HL-60 (cell line): Measurements from ENCODE around the gene ERC2.

ENCODE experiments used
- GABPA ChIP-seq: IDR thresholded peaks from 2 replicates; pipeline ENCODE4 v1.6.1; 2012; ENCODE audit warnings: low read depth
- POLR2AphosphoS5 ChIP-seq: IDR thresholded peaks from 2 replicates; pipeline ENCODE4 v1.6.1; 2012; ENCODE audit warnings: low read depth
- REST ChIP-seq: IDR thresholded peaks from 2 replicates; pipeline ENCODE4 v1.6.1; 2012; ENCODE audit warnings: low read depth; ENCODE audit not compliant: insufficient replicate concordance
- SPI1 ChIP-seq: IDR thresholded peaks from 2 replicates; pipeline ENCODE4 v1.6.1; 2012; ENCODE audit warnings: low read depth, mild to moderate bottlenecking, borderline replicate concordance
- TF ChIP-seq, protein P1 (sequence below): IDR thresholded peaks from one replicate; pipeline ENCODE4 v1.5.1; 2011; ENCODE audit warnings: low read length, control low read depth, inconsistent platforms; ENCODE audit not compliant: insufficient read depth

DNA sequence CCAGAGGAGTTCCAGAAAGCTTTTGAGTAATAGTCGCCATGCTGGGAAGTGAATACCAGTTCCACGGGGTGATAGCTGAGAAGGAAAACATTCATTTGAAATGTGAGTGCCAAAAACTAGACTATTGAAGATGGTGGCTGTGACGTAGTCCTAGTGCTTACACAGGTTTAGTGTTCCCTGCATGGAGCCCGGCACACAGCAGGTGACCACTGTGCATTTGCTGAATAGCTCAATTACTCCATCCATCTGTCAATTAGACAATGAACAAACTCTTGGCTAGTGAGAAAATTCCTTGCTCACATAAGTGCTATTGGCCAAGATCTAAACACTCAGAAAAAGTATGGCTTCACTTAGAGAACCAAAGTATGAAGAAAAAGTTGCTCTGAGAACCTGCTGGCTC lies 533.0 kb downstream of the ERC2 start:
- TF ChIP-seq POLR2AphosphoS5 (no peak), REST (no peak), SPI1 (no peak), GABPA (no peak)
- TF ChIP-seq, protein P1, sequence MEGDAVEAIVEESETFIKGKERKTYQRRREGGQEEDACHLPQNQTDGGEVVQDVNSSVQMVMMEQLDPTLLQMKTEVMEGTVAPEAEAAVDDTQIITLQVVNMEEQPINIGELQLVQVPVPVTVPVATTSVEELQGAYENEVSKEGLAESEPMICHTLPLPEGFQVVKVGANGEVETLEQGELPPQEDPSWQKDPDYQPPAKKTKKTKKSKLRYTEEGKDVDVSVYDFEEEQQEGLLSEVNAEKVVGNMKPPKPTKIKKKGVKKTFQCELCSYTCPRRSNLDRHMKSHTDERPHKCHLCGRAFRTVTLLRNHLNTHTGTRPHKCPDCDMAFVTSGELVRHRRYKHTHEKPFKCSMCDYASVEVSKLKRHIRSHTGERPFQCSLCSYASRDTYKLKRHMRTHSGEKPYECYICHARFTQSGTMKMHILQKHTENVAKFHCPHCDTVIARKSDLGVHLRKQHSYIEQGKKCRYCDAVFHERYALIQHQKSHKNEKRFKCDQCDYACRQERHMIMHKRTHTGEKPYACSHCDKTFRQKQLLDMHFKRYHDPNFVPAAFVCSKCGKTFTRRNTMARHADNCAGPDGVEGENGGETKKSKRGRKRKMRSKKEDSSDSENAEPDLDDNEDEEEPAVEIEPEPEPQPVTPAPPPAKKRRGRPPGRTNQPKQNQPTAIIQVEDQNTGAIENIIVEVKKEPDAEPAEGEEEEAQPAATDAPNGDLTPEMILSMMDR: no peak
